Measurements from ENCODE around the gene ARHGAP8.

DNA sequence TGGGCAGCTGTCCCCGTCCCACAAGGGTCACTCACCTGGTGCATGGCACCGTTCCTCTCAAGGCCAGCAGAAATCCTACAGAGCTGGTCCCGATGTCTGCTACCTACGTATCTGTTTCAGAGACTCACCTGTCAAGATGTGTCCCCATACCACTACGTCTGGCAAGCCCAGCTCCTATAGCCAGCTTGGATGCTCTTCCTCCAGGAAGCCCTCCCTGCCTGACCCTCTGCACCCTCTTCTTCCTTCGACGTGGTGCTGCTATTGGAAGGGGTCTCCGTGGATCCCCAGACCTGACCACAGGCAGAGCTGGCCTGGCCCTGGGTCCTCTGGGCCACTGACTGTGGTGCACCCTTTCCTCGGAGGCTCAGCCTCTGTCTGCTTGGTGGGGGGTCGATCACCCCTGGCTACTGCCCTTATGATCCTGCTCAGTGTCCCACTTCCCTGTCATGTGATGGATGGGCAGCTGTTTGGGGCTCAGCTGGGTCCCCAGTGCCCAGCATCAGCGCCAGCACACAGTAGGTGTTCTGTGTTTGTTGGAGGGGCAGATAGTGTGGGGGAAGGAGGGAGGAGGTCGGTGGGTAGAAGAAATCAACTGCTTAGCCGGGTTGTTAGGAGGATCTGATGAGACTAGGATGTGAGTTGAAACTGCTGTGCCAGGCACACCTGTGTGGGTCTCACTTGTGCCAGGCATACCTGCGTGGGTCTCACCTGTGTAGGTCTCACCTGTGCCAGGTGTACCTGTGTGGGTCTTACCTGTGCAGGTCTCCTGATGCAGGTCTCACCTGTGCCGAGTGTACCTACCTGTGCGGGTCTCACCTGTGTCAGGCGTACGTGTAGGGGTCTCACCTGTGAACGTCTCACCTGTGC is 21.7 kb upstream of the ARHGAP8 start:
- TF ChIP-seq, protein P1, sequence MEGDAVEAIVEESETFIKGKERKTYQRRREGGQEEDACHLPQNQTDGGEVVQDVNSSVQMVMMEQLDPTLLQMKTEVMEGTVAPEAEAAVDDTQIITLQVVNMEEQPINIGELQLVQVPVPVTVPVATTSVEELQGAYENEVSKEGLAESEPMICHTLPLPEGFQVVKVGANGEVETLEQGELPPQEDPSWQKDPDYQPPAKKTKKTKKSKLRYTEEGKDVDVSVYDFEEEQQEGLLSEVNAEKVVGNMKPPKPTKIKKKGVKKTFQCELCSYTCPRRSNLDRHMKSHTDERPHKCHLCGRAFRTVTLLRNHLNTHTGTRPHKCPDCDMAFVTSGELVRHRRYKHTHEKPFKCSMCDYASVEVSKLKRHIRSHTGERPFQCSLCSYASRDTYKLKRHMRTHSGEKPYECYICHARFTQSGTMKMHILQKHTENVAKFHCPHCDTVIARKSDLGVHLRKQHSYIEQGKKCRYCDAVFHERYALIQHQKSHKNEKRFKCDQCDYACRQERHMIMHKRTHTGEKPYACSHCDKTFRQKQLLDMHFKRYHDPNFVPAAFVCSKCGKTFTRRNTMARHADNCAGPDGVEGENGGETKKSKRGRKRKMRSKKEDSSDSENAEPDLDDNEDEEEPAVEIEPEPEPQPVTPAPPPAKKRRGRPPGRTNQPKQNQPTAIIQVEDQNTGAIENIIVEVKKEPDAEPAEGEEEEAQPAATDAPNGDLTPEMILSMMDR (conservative IDR thresholded peaks at IDR 0.05; ENCODE audit: low read depth in 2 of 2), result no peak
- no peak for TF ChIP-seq REST (IDR thresholded peaks at IDR 0.05; ENCODE audit: unreplicated experiment)
